ENCODE data around the gene NOL12.

NOL12 gene

GRCh38 chr22:37726241-37726887, 40.2 kb downstream of the NOL12 start:
- no peak overlapping the region for H3K4me3 ChIP-seq (ENCODE audit: low read depth in 1 of 2, low read length in 2 of 2)
- no peaks in the 10 kb centered on the region for H3K36me3 ChIP-seq (ENCODE audit: insufficient read depth, low read length)
- no peak overlapping the region for H3K27ac ChIP-seq (ENCODE audit: low read depth, low read length)
- no peaks in the 10 kb centered on the region for H3K27me3 ChIP-seq (ENCODE audit: control insufficient read depth in 1 of 2, insufficient read depth in 2 of 2, low read length in 2 of 2)
- H3K4me1 ChIP-seq (ENCODE audit: insufficient read depth, low read length): no peaks in the 10 kb centered on the region
- no peaks in the 10 kb centered on the region for H3K9me3 ChIP-seq (ENCODE audit: low read length)
- no peak overlapping the region for H3K9ac ChIP-seq (ENCODE audit: low read length)

- Histone ChIP-seq H3K4me3 (ENCODE audit: low read depth in 1 of 2, low read length in 2 of 2) (no peak overlapping the region), H3K9ac (ENCODE audit: low read length) (no peak overlapping the region), H3K27ac (ENCODE audit: low read depth, low read length) (no peak overlapping the region), H3K9me3 (ENCODE audit: low read length) (no peaks in the 10 kb centered on the region), H3K36me3 (ENCODE audit: insufficient read depth, low read length) (no peaks in the 10 kb centered on the region), H3K4me1 (ENCODE audit: insufficient read depth, low read length) (no peaks in the 10 kb centered on the region), H3K27me3 (ENCODE audit: control insufficient read depth in 1 of 2, insufficient read depth in 2 of 2, low read length in 2 of 2) (no peaks in the 10 kb centered on the region)
Observed at GRCh38 chr22:37728620-37729019, 42.5 kb downstream of the NOL12 start.

GRCh38 chr22:37731804-37732471, 45.8 kb downstream of the NOL12 start:
- no peak overlapping the region for H3K27ac ChIP-seq (ENCODE audit: low read depth, low read length)
- no peaks in the 10 kb centered on the region for H3K27me3 ChIP-seq (ENCODE audit: control insufficient read depth in 1 of 2, insufficient read depth in 2 of 2, low read length in 2 of 2)
- H3K4me3 ChIP-seq (ENCODE audit: low read depth in 1 of 2, low read length in 2 of 2): no peak overlapping the region
- H3K9me3 ChIP-seq (ENCODE audit: low read length): no peaks in the 10 kb centered on the region
- H3K9ac ChIP-seq (ENCODE audit: low read length): no peak overlapping the region
- H3K36me3 ChIP-seq (ENCODE audit: insufficient read depth, low read length): no peaks in the 10 kb centered on the region
- no peaks in the 10 kb centered on the region for H3K4me1 ChIP-seq (ENCODE audit: insufficient read depth, low read length)

GRCh38 chr22:37732699-37733607, 46.8 kb downstream of the NOL12 start:
- H3K9ac ChIP-seq (ENCODE audit: low read length): no peak overlapping the region
- H3K36me3 ChIP-seq (ENCODE audit: insufficient read depth, low read length): no peaks in the 10 kb centered on the region
- no peak overlapping the region for H3K27ac ChIP-seq (ENCODE audit: low read depth, low read length)
- H3K4me1 ChIP-seq (ENCODE audit: insufficient read depth, low read length): no peaks in the 10 kb centered on the region
- H3K9me3 ChIP-seq (ENCODE audit: low read length): no peaks in the 10 kb centered on the region
- H3K4me3 ChIP-seq (ENCODE audit: low read depth in 1 of 2, low read length in 2 of 2): no peak overlapping the region
- no peaks in the 10 kb centered on the region for H3K27me3 ChIP-seq (ENCODE audit: control insufficient read depth in 1 of 2, insufficient read depth in 2 of 2, low read length in 2 of 2)

- H3K9ac ChIP-seq (ENCODE audit: low read length): no peak overlapping the region
- no peaks in the 10 kb centered on the region for H3K27me3 ChIP-seq (ENCODE audit: control insufficient read depth in 1 of 2, insufficient read depth in 2 of 2, low read length in 2 of 2)
- H3K4me3 ChIP-seq (ENCODE audit: low read depth in 1 of 2, low read length in 2 of 2): no peak overlapping the region
- H3K36me3 ChIP-seq (ENCODE audit: insufficient read depth, low read length): no peaks in the 10 kb centered on the region
- no peak overlapping the region for H3K27ac ChIP-seq (ENCODE audit: low read depth, low read length)
- peaks cover 3% of the 10 kb centered on the region for H3K4me1 ChIP-seq (ENCODE audit: insufficient read depth, low read length)
- no peaks in the 10 kb centered on the region for H3K9me3 ChIP-seq (ENCODE audit: low read length)
Observed at GRCh38 chr22:37733625-37734401, 47.7 kb downstream of the NOL12 start.

GRCh38 chr22:37734402-37734700, 48.2 kb downstream of the NOL12 start:
- Histone ChIP-seq H3K36me3 (ENCODE audit: insufficient read depth, low read length) (no peaks in the 10 kb centered on the region), H3K9me3 (ENCODE audit: low read length) (no peaks in the 10 kb centered on the region), H3K27me3 (ENCODE audit: control insufficient read depth in 1 of 2, insufficient read depth in 2 of 2, low read length in 2 of 2) (no peaks in the 10 kb centered on the region), H3K4me1 (ENCODE audit: insufficient read depth, low read length) (peaks cover 7% of the 10 kb centered on the region), H3K9ac (ENCODE audit: low read length) (no peak overlapping the region), H3K27ac (ENCODE audit: low read depth, low read length) (no peak overlapping the region), H3K4me3 (ENCODE audit: low read depth in 1 of 2, low read length in 2 of 2) (no peak overlapping the region)

- no peaks in the 10 kb centered on the region for H3K9me3 ChIP-seq (ENCODE audit: low read length)
- no peak overlapping the region for H3K9ac ChIP-seq (ENCODE audit: low read length)
- H3K4me3 ChIP-seq (ENCODE audit: low read depth in 1 of 2, low read length in 2 of 2): no peak overlapping the region
- peaks cover 13% of the 10 kb centered on the region for H3K4me1 ChIP-seq (ENCODE audit: insufficient read depth, low read length)
- no peaks in the 10 kb centered on the region for H3K36me3 ChIP-seq (ENCODE audit: insufficient read depth, low read length)
- no peak overlapping the region for H3K27ac ChIP-seq (ENCODE audit: low read depth, low read length)
- no peaks in the 10 kb centered on the region for H3K27me3 ChIP-seq (ENCODE audit: control insufficient read depth in 1 of 2, insufficient read depth in 2 of 2, low read length in 2 of 2)
Observed at GRCh38 chr22:37734964-37735451, 48.9 kb downstream of the NOL12 start.

GRCh38 chr22:37739035-37739434, 52.9 kb downstream of the NOL12 start:
- peaks cover 54% of the 10 kb centered on the region for H3K4me1 ChIP-seq (ENCODE audit: insufficient read depth, low read length)
- no peaks in the 10 kb centered on the region for H3K36me3 ChIP-seq (ENCODE audit: insufficient read depth, low read length)
- no peaks in the 10 kb centered on the region for H3K27me3 ChIP-seq (ENCODE audit: control insufficient read depth in 1 of 2, insufficient read depth in 2 of 2, low read length in 2 of 2)
- no peak overlapping the region for H3K4me3 ChIP-seq (ENCODE audit: low read depth in 1 of 2, low read length in 2 of 2)
- no peak overlapping the region for H3K27ac ChIP-seq (ENCODE audit: low read depth, low read length)
- no peaks in the 10 kb centered on the region for H3K9me3 ChIP-seq (ENCODE audit: low read length)
- no peak overlapping the region for H3K9ac ChIP-seq (ENCODE audit: low read length)

GRCh38 chr22:37739611-37740049, 53.5 kb downstream of the NOL12 start:
- Histone ChIP-seq H3K4me1 (ENCODE audit: insufficient read depth, low read length) (peaks cover 60% of the 10 kb centered on the region), H3K36me3 (ENCODE audit: insufficient read depth, low read length) (no peaks in the 10 kb centered on the region)

GRCh38 chr22:37740455-37741311, 54.5 kb downstream of the NOL12 start:
- Histone ChIP-seq H3K36me3 (ENCODE audit: insufficient read depth, low read length) (no peaks in the 10 kb centered on the region), H3K4me1 (ENCODE audit: insufficient read depth, low read length) (peaks cover 69% of the 10 kb centered on the region), H3K9ac (ENCODE audit: low read length) (no peak overlapping the region), H3K27ac (ENCODE audit: low read depth, low read length) (peak overlapping the region; percentile 85), H3K4me3 (ENCODE audit: low read depth in 1 of 2, low read length in 2 of 2) (peak overlapping the region in 1 of 2 donors; percentile 2), H3K27me3 (ENCODE audit: control insufficient read depth in 1 of 2, insufficient read depth in 2 of 2, low read length in 2 of 2) (no peaks in the 10 kb centered on the region), H3K9me3 (ENCODE audit: low read length) (no peaks in the 10 kb centered on the region)

More at GRCh38 chr22:37739611-37740049, 53.5 kb downstream of the NOL12 start:
- H3K4me3 ChIP-seq (ENCODE audit: low read depth in 1 of 2, low read length in 2 of 2): no peak overlapping the region
- H3K27ac ChIP-seq (ENCODE audit: low read depth, low read length): no peak overlapping the region
- H3K9ac ChIP-seq (ENCODE audit: low read length): no peak overlapping the region
- no peaks in the 10 kb centered on the region for H3K9me3 ChIP-seq (ENCODE audit: low read length)
- no peaks in the 10 kb centered on the region for H3K27me3 ChIP-seq (ENCODE audit: control insufficient read depth in 1 of 2, insufficient read depth in 2 of 2, low read length in 2 of 2)

Measured in muscle layer of colon (tissue), 2 donors.